GM08714 (cell line): Measurements from ENCODE around the gene DNAJC28.
A peak's percentile ranks its signal among the peaks of the same experiment; 100 is the strongest.
"Not testable (repeated sequence)": the region's sequence is repeated elsewhere in the genome, so short reads cannot be mapped to it uniquely, and the experiment has no call there.

Experiments
- H3K4me3 ChIP-seq: fragments of 200-500 bp; sonication (Bioruptor generic); 2 replicates; pipeline ENCODE4 v1.5.1; 2014; ENCODE audit warnings: mild to moderate bottlenecking, low read length, inconsistent platforms
- ZNF274 ChIP-seq: IDR thresholded peaks from 2 replicates; pipeline ENCODE4 v1.6.1; 2012; ENCODE audit warnings: mild to moderate bottlenecking, low read depth, low read length

Gene DNAJC28

DNA sequence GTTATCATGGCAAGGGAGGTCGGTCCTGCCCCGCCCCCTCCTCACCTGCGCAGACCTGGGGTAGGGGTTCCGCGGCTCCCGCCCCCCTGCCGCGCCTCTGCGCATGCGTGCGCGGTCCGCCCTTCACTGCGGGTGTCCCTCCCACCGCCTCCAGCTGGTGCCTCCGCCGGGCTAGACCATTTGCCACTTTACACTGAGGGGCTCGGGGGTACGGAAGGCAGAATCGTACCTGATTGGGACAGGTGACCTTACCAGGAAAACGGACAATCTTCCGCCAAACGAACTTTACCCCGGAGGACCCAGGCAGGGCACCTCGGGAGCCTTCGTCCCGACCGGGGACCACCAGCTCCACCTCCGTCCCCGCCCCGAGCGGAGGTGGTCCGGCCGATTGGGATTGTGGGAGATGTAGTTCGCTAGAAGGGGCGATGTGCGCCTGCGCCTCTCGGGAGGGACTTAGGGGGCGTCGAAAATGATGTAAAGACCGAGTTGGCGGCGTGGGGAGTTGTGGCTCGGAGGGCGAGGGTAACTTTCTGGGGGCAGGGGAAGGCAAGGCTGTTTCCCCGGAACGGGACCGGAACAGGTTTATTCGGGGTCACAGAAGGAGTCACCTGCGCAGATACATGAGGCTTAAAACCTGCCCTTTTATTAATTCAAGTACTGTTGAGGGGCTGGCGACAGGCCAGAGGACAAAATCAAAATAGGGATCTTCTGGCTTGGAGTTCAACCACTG is at the start of gene DNAJC28:
DNAJC28 (minus strand) TSS at position 344 of the 730 bp plus-strand sequence. CDS start 2,323 bp downstream, outside the sequence.
- no peak for TF ChIP-seq ZNF274

GRCh38 chr21:33541105-33541711 is 49.7 kb upstream of the DNAJC28 start:
- H3K4me3 ChIP-seq: peak overlapping the region; percentile 85
- no peak for TF ChIP-seq ZNF274

More for the DNA sequence above, at the start of gene DNAJC28:
- H3K4me3 ChIP-seq: peak within 1 kb of the TSS; percentile 63

DNA sequence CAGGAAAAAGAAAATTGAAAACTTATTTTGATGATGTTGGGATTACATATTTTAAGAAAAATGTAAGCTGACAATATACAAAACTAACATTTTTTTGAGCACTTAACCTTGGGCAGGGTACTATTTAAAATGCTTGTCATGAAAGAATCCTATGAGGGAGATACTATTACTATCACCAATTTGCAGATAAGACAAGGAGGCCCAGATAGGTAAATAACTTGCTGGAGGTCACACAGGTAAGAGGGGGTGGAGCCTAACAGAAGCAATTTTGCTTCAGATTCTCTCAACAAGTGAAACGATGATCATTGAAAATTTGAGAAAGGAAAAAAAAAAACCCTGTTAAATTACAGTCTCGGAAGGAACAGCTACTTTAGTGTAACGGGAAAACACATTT is 49.2 kb upstream of the DNAJC28 start:
- no peak for TF ChIP-seq ZNF274
- H3K4me3 ChIP-seq: peak overlapping the region; percentile 85

- no peak for TF ChIP-seq ZNF274
These were observed 48.1 kb upstream of the DNAJC28 start for GRCh38 chr21:33539616-33540015.

DNA sequence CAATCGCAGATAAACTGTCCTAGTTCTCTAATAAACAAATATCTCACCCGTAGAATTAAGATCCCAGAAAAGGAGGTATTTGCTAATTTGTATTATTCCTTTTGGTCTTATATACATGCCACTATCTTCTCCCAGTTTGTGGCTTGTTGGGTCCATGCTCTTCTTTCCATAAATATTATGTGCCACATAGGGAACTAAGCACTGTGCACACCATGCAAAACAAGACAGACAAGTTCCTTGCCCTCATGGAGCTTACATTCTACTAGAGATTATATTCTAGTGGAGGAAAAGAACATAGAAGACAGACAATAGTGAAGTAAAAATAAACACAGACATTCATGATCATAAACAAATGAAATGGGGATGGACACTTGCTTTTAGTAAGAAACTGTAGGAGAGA is 45.7 kb upstream of the DNAJC28 start:
- no peak overlapping the region for H3K4me3 ChIP-seq
- TF ChIP-seq ZNF274: no peak

More at GRCh38 chr21:33539616-33540015, 48.1 kb upstream of the DNAJC28 start:
- H3K4me3 ChIP-seq: no peak overlapping the region

GRCh38 chr21:33531007-33531406 is 39.5 kb upstream of the DNAJC28 start:
- TF ChIP-seq ZNF274: no peak
- H3K4me3 ChIP-seq: no peak overlapping the region

DNA sequence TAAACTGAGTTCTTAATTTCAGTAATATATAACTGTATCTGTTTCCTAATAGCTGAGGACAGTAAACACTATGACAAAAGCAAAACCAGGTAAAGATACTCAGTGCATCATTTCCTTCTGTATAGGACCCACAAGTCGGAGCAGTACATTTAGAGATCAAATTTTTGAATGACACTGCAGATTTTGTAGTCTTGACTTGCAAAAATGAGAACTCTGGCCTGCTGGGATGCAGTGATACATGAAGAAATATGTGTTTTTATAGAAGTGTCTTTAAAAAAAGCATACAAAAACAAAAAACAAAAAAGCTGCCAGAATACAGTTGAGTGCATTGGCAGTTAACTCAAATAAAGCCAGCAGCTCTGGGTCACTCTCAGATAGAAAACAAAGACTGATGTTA is 31.4 kb upstream of the DNAJC28 start:
- TF ChIP-seq ZNF274: no peak

GRCh38 chr21:33522297-33522952 is 30.9 kb upstream of the DNAJC28 start:
- TF ChIP-seq ZNF274: no peak
- H3K4me3 ChIP-seq: no peak overlapping the region

More for the DNA sequence above, 31.4 kb upstream of the DNAJC28 start:
- no peak overlapping the region for H3K4me3 ChIP-seq

DNA sequence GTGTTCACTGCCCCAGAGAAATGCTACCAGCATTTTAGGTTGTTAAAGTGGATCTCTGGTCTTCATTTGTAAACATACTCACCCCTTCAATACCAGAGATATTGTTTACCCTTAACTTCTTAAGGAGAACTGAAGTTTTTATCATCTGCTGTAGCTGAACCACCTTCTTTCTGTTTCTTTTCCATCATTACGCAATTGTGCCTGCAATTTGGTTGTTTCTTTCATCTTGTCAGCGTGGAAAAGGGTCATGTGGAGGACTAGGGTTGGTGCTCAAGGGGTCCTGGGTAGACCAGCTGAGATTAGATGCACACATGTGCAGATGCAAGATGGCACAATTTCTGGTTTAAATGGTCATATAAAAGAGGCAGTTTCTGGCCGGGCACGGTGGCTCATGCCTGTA is 27.4 kb upstream of the DNAJC28 start:
- no peak for TF ChIP-seq ZNF274
- H3K4me3 ChIP-seq: no peak overlapping the region

GRCh38 chr21:33514229-33514628 is 22.7 kb upstream of the DNAJC28 start:
- TF ChIP-seq ZNF274: no peak
- no peak overlapping the region for H3K4me3 ChIP-seq

DNA sequence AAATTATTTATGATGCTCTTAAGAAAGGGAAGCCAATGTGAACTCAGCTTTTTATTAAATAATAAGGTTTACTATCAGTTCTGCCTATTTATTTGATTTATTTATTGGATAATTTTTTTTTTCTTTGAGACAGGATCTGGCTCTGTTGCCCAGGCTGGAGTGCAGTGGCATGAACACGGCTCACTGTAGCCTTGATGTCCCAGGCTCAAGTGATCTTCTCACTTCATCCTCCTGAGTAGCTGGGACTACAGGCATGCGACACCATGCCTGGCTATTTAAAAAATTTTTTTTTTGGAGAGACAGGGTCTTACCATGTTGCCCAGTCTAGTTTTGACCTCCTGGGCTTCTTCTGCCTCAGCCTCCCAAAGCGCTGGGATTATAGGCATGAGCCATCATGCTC is 21.0 kb upstream of the DNAJC28 start:
- TF ChIP-seq ZNF274: no peak

DNA sequence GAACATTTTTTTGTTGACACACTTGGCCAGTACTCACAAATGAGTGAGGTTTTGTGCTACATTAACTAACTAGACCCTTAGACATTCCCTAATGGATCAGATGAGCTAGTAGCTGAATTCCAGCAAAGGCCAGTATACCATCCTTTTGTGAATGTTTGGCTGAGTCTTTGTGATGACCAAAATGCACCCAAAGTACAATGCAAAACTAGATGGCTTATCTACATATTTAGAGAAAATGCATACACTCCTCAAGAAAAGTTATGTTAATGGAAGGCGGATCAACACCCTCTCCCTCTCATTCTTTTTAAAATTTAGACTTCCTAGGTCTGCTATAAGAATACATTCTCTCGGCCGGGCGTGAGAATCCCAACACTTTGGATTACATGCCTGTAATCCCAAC is 20.1 kb upstream of the DNAJC28 start:
- no peak overlapping the region for H3K4me3 ChIP-seq
- TF ChIP-seq ZNF274: no peak

More for the DNA sequence above, 21.0 kb upstream of the DNAJC28 start:
- H3K4me3 ChIP-seq: no peak overlapping the region

DNA sequence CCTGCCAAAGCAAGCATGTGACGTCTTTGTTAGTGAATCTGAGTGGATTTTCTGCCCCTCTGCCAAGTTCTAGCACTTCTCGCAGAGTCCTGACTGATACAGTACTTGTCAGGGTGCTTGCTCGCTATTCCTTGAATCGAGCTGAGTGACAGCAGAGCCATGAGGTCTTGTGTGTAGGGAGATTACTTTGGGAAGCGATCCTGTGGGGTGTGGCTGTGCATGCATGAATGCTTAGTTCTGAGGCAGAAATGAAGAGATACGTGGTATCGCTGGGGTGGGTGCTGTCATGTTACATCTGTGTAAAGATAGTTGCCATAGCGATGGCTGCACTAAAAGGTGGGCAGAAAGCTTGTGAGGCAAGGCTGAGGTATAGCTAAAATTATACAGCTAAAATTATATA is 19.3 kb upstream of the DNAJC28 start:
- no peak overlapping the region for H3K4me3 ChIP-seq
- no peak for TF ChIP-seq ZNF274

- H3K4me3 ChIP-seq: not testable (repeated sequence)
These were observed 15.5 kb upstream of the DNAJC28 start for GRCh38 chr21:33507003-33507402.

DNA sequence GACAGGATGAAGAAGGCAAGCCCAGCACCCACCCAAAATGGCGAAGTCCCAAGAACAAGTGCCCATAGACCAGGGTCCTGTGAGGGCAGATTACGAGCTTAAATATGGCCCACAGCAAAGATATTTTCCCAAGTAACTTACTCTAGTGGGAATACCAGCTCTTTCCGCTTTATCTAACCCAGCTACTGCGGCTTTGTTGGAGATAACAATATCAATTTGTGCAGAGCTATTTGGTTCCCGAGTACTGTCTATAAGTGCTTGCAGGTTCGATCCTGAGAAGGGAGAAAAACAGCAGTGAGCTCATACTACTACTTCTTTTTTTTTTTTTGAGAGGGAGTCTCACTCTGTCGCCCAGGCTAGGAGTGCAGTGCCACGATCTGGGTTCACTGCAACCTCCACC is 14.3 kb upstream of the DNAJC28 start:
- TF ChIP-seq ZNF274: no peak
- no peak overlapping the region for H3K4me3 ChIP-seq
